ENCODE results near the gene PRR3.

DNA sequence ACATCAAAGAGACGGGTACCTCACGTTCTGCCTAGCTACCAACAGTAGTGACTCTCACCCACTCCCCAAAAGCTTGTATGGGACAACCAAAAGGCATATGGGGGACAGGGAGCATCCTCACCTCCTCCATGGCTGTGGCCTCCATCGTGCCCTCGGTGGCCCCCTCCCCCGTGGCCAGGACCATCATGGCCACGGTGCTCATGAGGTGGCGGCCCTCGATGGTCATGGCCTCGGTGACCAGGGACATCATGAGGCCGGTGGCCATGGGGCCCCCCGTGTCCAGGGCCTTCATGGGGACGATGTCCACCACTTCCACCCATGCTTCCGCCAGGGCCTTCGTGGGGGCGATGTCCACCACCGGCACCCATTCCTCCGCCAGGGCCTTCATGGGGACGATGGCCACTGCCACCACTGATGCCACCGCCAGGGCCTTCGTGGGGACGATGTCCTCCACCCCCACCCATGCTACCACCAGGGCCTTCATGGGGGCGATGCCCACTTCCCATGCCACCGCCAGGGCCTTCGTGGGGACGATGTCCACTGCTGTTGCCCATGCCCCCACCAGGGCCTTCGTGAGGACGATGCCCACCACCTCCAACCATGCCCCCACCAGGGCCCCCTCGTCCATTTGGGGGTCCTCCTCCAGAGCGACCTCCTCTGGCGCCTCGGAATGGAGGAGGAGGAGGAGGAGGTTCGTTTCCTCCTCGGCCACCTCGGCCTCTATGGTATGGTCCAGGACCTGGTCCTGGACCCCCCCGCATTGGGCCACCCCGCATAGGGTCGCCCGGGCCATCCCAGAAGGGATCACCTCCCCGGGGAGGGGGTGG is 44.9 kb downstream of the PRR3 start:
- TF ChIP-seq POLR2A (IDR thresholded peaks at IDR 0.05; ENCODE audit: low read length) (peak; percentile 44), GATA1 (IDR thresholded peaks at IDR 0.05; ENCODE audit: low read depth, low read length) (no peak)

Measured in erythroblast (primary cell).